Stimulated activated CD8-positive, alpha-beta memory T cell treated with anti-CD3 and anti-CD28 coated beads, Interleukin-15, amount 100 ng/mL, for 4 hours (primary cell): ENCODE data around the gene TNFAIP2.

Experiments used
- DNase-seq, 2 donors: peaks; one replicate each; pipeline ENCODE4 v3.0.0-alpha.2; 2020; ENCODE audit warnings: low read depth in 2 of 2

TNFAIP2 gene

DNA sequence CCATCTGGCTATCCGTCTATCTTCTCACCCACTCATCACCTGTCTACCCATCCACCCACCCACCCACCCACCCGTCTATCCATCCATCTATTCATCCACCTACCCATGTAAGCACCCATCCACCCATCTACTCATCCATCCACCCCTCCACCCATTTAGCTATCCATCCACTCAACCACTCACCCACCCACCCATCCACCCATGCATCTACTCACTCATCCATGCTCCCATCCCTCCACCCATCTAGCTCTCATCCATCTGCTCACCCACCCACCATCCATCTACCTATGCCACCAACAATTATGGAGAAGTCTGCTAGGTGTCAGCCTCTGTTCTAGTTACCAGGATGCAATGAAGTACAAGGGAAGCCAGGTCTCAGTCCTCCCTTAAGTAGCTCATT is 11.1 kb downstream of the TNFAIP2 start:
- no peak for DNase-seq

DNA sequence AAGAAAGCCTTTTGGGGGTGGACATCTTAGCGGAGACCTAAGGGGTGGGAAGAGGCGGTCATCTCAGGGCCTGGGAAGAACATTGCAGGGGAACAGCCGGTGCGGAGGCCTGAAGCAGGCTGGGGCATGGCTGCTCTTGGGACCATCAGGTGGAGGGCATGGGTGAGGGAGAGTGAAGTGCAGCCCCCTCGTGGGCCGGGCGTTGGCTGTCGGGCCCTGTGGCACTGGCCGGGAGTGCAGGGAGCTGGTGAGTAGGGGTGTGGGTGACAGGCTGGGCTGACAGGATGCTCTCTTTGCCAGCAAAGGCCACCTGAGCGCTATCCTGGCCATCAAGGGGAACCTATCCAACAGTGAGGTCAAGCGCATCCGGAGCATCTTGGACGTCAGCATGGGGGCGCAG is 11.7 kb downstream of the TNFAIP2 start:
- DNase-seq, result no peak

DNA sequence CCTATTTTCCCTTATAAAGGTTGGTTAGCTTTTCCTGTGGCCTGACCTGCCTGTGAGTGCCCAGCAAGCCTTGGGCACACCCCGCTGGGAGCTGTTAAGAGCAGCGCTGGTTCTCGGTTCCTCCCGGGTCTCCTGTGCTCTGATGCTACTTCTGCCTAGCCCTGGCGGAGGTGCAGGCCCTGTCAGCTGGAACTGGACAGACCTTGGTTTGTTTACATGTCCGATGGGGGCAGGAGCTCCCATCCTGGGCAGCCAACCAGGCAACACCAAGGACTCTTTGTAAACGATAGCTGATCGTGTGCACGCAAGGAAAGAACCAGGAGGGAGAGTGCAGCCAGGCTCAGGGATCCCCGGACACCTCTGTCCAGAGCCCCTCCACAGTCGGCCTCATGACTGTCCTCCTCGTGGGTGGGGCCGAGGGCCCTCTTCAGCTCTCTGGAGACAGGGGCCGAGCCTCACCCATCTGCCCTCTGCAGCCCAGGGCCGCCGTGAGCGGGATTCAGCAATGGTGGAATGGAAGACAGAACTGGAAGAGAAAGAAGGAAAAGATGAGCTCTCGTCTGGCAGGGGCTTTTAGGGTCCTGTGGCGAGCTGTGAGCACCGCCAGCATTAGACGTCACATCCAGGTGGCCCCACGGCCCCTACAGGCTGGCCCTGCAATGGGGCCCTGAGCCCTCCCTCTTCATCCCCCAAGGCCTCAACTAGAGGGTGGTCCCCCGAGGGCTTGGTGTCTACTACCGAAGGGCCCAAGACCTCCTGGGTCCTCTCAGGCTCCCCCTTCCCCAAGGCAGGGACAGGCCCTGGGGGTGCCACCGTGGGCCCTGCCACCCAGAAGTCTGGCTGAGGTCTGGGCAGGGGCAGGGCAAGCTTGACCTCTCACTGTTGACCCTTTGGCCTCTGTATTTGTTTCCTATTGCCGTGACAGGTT is 12.3 kb downstream of the TNFAIP2 start:
- no peak for DNase-seq

DNA sequence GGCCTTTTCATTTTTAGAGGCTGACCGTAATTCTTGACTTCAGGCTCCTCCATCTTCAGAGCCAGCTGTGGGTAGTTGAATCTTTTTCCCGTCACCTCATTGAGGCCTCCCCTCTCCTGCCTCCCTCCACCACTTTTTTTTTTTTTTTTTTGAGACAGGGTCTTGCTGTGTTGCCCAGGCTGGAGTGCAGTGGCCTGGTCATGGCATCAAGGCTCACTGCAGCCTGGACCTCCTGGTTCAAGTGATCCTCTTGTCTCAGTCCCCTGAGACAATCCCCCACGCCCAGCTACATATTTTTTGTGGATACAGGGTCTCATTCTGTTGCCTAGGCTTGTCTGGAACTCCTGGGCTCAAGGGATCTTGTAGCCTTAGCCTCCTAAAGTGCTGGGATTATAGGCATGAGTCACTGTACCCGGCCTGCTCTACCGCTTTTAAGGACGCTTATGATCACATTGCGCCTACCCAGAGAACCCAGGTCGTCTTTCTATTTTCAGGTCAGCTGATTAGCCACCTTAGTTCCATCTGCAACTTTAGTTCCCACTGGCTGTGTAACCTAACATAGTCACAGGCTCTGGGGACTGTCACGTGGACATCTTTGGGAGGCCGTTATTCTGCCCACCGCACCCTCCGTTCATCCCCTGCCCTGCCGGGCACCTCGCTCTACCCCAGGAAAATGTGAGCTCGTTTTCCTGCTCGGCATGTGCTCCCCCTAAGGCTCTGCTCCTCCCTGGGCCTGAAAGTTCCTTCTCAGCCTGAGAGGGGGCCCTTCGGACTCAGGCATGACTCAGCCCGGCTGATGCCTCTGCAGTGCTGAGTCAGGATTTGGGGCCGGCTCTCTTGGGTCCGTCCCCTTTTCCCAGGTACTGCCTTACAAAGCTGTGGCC is 13.4 kb downstream of the TNFAIP2 start:
- no peak for DNase-seq

DNA sequence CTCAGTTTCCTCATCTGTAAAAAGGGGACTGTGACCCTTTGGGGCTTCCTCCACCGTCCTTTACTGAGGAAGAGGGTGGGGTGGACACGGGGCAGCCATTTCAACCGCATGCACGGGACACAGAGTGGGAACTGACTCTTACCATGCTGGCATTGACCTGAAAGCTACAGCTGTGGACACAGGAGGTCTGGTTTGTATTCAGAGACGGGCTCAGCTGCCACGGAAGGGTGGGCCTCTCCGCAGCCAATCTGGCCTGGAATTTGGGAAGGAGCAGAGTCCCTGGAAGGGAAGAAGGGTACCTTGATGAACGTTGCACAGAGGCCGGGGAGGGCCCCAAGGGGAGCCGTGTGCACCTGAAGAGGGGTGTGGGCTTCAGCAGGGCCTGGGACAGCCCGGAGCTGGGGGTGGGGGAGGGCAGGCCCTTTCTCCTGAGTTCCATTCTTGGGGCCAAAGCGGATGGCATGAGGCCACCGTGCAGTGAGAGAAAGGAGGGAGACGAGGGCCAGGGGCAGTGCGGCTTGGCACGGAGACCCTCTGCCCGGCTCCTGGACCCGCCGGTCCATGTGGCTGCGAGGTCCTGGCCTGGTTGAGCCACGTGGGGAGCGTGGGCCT is 14.5 kb downstream of the TNFAIP2 start:
- DNase-seq, result no peak

DNA sequence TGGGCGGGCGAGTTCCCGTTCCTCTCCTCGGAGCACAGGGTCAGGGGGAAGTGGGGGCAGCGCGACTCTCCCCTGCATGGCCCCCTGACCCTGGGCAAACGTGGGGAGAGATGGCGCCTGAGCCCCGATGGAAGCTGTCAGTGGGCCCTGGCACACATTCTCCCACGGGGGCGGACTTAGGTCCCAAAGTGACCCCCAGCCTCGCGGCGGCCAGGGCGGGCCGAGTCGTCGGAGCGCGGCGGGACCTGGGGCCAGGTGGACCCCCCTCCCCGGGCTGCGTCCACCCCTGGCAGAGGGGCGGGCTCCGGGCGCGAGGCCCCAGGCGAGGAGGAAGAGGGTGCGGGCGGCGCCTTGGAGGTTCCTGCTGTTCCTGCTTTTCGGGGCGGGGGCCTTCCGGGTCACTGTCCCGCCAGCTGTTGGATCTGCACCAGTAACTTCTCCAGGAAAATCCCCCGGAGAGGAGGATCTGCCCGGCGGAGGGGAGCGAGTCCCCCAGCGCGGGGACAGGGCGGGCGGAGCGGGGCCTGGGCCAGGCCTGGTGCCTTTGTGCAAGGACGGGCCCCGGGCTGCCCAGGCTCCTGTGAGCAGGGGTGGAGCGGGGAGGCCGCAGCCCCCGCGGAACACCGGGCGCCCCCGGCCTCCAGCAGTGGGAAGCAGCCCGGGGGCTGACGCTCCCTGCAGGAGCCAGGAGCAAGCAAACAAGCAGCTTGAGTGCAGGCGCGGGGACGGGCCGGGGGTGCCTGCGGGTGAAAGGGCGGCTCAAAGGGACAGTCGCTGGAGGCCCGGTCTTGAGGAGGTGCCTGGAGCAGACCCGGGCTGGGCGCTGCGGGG is 15.3 kb downstream of the TNFAIP2 start:
- no peak for DNase-seq

DNA sequence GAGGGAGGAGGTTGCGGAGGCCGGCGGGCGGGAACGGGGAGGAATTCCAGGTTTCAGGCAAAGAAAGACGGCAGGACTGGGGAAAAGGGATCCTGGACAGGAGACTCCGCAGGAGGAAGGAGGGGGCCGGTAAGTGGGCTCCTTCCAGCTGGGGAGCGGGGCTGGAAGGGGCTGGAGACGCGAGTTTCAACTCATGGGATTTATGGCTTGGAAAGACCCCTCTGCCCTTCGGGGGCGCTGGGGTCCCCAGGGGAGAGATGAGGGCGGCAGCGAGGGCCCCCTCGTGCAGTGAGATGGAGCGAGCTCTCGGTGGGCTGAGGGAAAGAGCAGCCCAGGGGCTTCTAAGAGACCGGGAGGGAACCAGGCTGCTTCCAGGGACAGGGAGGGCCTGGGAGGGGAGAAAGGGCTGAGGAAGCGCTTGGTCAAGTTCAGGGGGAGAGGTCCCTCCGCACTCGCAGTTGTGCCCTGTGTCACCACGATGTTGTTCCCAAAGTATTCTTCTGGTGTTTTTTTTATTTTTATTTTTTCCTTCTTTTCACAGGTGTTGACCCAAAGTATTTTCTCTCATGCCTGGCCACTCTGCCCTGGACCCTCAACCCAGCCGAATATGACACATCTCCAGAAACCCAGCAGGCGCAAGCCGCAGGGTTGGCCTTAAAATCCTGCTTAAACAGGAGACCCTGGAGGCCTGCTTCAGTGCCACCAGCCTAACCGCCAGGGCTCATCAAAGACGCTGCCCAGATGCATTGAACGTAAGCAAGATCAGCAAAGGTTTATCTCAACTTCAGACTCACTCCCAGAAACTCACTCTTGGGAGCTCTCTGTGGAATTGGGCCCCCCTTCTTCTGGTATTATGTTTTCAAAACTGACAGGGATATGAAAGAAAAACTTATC is 16.1 kb downstream of the TNFAIP2 start:
- DNase-seq, result no peak

DNA sequence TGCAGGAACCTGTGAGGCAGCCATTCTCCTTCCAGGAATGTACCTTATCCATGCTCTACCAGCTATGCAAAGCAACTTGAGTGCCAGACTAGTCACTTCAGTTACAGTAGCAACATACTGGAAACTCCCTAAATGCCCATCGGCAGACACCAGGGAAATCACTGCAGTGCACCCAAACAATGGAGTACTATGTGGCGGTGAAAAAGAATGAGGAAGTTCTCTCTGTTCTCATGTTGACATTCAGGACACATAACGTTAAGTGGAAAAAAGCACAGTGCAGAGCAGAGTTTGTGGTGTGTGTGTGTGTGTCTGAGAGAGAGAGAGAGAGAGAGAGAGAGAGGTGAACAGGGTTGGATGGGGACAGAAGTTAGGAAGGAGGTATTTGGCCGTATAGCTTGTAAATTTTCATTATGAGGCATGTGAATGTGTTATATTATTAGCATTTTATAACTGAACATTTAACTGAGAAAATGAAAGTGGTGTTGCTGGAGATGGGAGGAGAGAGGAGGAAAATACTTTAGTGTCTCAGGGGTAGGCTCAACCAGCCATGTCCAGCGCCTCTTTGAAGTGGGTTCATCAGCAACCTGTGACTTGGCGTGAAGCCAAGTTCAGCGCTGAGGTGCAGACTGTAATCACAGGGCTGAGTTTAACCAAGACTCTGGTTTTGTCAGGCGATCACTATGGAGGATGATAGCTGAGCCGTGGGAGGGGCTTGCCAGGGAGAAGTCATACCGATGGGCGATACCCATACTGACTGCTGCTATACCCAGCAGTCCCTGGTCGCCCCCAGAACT is 17.3 kb downstream of the TNFAIP2 start:
- DNase-seq, result no peak

DNA sequence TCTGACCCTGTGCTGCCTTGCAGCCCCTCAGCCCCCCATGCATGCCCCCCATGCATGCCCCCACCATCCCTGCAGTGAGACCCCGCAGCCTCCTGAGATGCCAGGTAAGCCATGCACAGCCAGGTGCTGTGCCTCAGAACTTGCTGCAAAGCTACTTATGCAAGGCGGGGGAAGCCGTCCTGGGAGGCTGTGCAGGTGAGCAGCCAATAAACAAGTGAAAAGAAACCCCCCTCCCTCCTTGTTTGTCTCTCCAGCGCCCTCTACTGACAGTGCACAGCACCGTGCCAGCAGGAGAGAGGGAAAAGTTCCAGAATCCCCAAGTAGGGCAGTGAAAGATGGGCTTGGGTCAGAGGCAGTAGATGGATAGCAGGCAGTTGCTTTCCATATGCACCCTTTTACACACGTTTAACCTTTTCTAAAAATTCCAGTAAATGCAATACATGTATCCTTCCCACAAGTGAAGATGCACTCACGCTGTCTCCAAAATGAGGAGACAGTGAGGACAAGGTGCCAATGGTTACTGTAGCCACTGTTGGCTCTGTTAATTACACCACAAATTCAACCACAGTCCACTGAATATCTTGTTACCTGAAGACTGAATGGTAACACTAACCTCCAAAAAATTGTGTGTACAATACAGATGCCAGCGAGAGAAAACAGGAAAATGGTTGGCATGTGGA is 18.0 kb downstream of the TNFAIP2 start:
- no peak for DNase-seq

DNA sequence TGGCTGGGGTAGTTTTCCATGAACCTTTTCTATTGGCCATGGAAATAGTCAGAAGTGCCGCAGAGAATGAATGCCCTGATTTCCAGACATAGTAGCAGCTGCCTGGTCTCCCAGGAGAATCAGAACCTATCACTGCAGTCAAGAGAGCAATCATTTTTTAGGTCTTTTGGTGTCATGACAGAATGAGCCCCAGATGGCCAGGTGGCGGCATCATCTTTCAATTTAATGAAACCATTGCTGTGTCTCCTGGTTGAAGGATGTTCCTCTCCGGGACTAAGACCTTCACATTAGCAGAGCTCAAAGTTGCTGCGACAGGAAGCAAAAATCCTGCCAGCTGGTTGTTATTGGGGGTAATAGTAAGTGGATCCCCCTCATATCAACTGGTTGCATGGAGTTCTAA is 18.8 kb downstream of the TNFAIP2 start:
- DNase-seq, result no peak

DNA sequence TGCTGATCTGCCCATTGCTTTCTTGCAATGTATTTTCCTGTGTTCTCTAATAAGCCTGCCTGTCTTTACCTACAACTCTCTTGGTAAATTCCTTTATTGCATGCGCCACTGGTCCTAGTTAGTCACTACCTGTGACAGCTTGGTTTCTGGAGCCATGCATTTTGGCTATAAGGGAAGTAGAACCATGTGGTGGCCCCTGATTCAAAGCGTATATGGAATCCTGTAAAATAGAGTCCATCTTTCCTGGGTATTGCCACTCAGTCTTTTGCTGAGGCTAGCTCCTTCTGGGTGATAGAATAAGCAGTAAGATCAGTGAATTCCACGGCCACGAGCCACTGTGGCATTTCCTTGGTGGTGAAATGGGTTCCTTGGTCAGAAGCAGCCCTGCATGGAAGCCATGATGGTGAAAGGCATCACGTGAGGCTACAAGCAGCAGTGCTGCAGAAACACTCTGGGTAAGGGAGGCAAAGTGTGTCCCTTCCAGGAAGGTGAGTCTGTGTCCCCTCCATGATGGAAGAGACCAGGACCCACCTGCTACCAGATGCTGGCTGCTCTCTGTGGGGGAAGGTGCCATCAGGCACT is 19.6 kb downstream of the TNFAIP2 start:
- no peak for DNase-seq

DNA sequence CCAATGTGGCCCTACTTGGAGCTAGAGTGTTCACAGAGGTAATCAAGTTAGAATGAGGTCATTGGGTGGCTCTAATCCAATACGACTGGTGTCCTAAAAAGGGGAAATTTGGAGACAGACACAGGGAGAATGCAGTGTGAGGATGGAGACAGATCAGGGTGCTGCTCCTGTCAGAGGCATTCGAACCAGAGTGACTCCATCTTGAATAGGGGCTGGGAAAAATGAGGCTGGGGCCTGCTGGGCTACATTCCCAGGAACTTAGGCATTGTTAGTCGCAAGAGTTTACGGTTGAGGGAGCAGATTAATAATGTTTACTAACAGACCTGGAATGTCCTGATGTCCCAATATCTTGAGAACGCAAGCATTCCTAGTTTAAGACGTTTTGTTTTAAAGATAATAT is 20.2 kb downstream of the TNFAIP2 start:
- no peak for DNase-seq

DNA sequence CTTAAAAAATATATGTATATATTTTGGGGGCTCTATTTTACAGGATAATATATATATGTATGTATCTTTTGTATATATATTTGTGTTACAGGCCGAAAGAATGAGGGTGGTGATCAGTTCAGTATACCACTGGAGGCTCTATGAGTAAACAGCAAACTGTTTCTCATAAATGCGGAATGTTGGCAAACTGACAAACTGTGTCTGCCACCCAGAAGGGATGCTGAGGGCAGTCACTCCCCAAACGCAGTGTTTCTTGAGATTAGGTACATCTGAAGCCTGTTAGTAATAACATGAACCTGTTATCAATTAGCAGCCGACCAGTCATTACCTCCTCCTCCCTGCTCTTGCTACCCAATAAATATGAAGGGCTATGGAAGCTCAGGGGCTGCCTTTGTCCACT is 20.8 kb downstream of the TNFAIP2 start:
- no peak for DNase-seq

DNA sequence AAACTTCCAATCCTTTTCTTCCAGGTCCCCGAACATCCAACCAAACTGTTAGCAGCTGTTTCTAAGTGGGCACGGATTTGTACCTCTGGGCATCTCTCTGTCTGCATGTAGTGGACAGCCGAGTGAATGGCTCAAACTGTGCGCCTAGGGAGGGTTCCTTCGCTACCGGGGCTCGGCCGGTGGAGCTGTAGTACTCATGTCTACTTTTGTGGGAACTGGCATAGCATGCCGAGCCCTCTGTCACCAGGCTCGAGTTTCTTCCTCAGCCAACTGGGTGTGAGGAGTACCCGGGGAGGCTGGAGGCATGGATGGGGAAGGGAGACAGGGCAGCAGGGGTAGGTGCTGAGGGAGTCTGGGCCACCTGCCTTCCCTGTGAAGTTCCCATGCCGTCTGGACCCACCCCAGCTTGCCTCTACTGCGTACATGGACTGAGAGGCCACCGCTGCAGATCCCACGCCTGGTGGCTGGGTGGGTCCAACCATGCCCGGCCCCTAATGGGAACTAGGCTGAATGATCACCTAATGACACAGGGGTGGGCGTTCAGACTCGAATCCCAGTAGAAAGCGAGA is 23.0 kb downstream of the TNFAIP2 start:
- no peak for DNase-seq

DNA sequence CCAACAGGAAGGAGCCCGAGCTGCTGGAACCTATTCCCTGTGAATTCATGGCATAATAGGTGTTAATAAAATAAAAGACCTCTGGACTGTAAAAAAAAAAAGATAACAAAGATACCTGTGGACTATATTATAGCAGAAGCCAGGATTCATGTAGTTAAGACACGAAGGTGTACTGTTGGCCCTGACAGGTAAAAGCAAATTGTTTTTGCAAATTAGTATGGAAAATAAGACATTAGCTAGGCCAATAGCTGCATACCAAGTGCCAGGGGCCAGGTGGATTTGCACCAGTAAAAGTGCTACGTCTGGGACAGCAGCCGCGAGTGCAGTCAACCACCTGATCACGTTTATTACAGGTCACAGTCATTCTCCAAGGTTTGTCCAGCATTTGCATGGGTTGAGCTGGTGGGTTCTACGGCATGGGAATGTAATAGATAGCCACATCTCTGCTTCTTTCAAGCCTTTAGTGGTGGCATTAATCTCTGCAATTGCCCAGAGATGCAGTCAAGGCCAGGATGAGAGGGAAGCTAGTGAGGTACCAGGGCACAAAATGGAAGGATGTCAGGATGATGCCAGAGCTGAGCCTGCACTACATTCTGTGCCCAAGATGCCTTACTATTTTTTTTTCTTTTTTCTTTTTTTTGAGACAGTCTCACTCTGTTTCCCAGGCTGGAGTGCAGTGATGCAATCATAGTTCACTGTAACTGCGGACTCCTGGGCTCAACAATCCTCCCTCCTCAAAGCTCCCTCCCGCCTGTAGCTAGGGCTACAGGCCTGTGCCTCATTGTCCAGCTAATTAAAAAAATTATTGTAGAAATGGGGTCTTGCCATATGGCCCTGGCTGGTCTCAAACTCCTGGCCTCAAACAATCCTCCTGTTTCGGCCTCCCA is 26.3 kb downstream of the TNFAIP2 start:
- no peak for DNase-seq

DNA sequence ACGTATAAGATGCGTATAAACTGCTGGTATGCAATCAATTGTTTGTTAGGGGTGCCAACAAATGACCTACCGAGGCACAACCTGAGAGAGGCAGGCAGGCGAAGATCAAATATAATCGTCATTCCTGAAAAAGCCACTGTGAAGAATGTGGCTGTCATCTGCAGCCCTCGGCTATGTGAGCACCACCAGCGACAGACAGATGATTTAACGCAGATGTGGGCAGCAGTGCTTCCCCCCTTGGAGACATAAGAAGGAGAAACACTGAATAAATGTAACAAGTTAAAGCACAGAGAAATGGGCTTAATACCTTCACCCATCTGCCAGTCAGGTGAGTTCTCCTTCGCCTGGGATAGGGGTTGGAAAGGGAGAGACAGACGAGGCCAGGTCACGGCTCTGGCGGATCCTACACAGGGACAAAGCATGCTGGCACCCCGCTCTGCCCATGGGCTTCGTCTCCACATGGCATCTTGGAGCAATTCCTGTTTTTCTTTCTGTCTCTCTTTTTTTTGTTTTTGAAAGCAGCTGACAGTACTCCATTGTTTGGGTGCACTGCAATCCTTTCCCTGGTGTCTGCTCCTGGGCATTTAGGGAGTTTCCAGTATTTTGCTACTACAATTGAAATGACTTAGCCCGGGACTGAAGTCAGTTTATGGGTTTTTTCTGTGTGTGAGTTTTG is 28.1 kb downstream of the TNFAIP2 start:
- no peak for DNase-seq

DNA sequence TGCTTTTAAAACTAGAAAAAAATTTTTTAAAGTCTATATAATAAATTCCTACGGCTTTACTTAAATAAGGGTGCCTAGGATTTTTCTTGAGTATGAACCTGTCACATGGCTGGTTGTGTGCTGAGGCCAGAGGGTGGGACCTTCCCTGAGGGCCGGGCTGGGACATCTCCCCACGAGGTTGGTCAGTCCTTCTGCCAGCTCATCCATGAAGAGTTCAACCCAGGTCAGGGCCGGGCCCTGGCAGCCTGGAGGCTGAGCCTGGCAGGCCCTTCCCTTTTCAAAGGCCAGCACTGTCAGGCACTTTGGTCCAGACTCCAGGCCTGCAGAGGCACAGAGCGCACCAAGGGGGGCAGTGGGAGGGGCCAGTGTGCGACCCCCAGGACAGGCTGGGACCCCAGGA is 31.7 kb downstream of the TNFAIP2 start:
- no peak for DNase-seq
